GM18858 (cell line): ENCODE measurements around the gene CANT1.
"Not testable (repeated sequence)": the region's sequence is repeated elsewhere in the genome, so short reads cannot be mapped to it uniquely, and the experiment has no call there.

Source experiments
- ATAC-seq: cut with Tn5 transposase; IDR thresholded peaks from one replicate; pipeline ENCODE4 v1.9.1; 2021; ENCODE audit not compliant: unreplicated experiment

CANT1 gene

GRCh38 chr17:79027925-79028491 lies 18.4 kb upstream of the CANT1 start:
- ATAC-seq = no peak

- ATAC-seq = no peak
Measured at GRCh38 chr17:79027274-79027924, 17.8 kb upstream of the CANT1 start.

GRCh38 chr17:79026376-79027273 lies 17.1 kb upstream of the CANT1 start:
- ATAC-seq = no peak

- no peak for ATAC-seq
Measured at GRCh38 chr17:79024901-79025737, 15.6 kb upstream of the CANT1 start.

GRCh38 chr17:79023886-79024771 lies 14.6 kb upstream of the CANT1 start, which contains the start of gene C1QTNF1:
Gene C1QTNF1, plus strand, starts transcription at chr17:79024169. Its CDS starts 19,800 bp downstream, at chr17:79043969.
- ATAC-seq = no peak

GRCh38 chr17:79023180-79023705 lies 13.7 kb upstream of the CANT1 start:
- no peak for ATAC-seq

- ATAC-seq = no peak
Measured at GRCh38 chr17:79022507-79022991, 13.0 kb upstream of the CANT1 start.

GRCh38 chr17:79021929-79022328 lies 12.4 kb upstream of the CANT1 start:
- not testable (repeated sequence) for ATAC-seq

GRCh38 chr17:79020631-79021301 lies 11.2 kb upstream of the CANT1 start:
- ATAC-seq = no peak

GRCh38 chr17:79019632-79020584 lies 10.3 kb upstream of the CANT1 start:
- ATAC-seq = no peak

GRCh38 chr17:79019261-79019631 lies 9.7 kb upstream of the CANT1 start:
- ATAC-seq = no peak

GRCh38 chr17:79018370-79018695 lies 8.8 kb upstream of the CANT1 start:
- no peak for ATAC-seq

GRCh38 chr17:79017546-79018369 lies 8.2 kb upstream of the CANT1 start:
- no peak for ATAC-seq

GRCh38 chr17:79014158-79014758 lies 4.7 kb upstream of the CANT1 start:
- ATAC-seq = no peak

GRCh38 chr17:79012563-79013134 lies 3.1 kb upstream of the CANT1 start:
- no peak for ATAC-seq

- ATAC-seq = no peak
Measured at GRCh38 chr17:79011451-79012147, 2.0 kb upstream of the CANT1 start.
